Mesangial cell (primary cell): ENCODE measurements around the gene OR52B2. TPM values are rescaled to one million over a fixed set of nuclear protein-coding genes. Genes with fewer than 3 reads are reported as not detected.

Experiments used
- total RNA-seq: library from RNA; depleted of rRNA; stranded (reverse); fragments of >200 nt; gene quantifications from 2 replicates; pipeline ENCODE4 v1.2.3, GENCODE V29; 2015

Gene OR52B2
- total RNA-seq: not detected in 2 replicates

GRCh38 chr11:6170226-6170625 lies at the start of gene OR52B2:
Gene OR52B2 (minus strand): TSS chr11:6170326. CDS start chr11:6170326, 0 bp downstream.

DNA sequence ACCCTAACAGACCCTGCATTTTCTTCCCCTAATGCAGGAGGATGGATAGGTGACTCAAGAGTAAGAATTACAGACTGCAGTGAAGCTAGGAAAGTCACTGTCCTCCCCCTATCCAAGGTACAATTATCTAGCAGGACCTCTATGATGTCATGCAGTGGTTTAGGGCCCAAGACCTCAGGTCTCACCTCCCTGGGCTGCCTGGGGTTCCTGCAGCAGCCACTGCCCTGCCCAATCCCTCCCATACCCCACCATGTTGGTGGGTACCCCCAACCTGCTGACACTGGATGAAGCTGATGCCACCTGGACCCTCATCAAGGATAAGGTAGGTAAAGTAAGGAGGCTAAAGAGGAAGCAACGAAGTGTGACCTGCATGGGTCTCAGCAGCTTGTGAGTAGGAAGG lies 35.2 kb upstream of the OR52B2 start, which contains the start of gene C11orf42:
Gene C11orf42 (plus strand): TSS at position 192 of the 400 bp plus-strand sequence. CDS start 59 bp downstream, at position 251.

DNA sequence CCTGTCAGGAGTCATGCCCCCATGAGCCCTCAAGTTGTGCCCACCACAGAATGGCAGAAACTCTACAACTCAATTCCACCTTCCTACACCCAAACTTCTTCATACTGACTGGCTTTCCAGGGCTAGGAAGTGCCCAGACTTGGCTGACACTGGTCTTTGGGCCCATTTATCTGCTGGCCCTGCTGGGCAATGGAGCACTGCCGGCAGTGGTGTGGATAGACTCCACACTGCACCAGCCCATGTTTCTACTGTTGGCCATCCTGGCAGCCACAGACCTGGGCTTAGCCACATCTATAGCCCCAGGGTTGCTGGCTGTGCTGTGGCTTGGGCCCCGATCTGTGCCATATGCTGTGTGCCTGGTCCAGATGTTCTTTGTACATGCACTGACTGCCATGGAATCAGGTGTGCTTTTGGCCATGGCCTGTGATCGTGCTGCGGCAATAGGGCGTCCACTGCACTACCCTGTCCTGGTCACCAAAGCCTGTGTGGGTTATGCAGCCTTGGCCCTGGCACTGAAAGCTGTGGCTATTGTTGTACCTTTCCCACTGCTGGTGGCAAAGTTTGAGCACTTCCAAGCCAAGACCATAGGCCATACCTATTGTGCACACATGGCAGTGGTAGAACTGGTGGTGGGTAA lies 29.2 kb upstream of the OR52B2 start, which contains the start of gene OR52W1:
Gene OR52W1 (plus strand): TSS at position 51 of the 637 bp plus-strand sequence. CDS start 0 bp downstream, at position 51.

Other genes starting within 250 kb of the OR52B2 start
- gene OR56A3, start 228.1 kb downstream of the OR52B2 start, total RNA-seq: not detected in 2 replicates
- gene OR56A5, start 201.8 kb downstream of the OR52B2 start, total RNA-seq: not detected in 2 replicates
- not detected in 2 replicates for gene OR52L1, start 183.3 kb downstream of the OR52B2 start, total RNA-seq
- not detected in 2 replicates for gene OR56A4, start 163.4 kb downstream of the OR52B2 start, total RNA-seq
- not detected in 2 replicates for gene OR56A1, start 139.6 kb downstream of the OR52B2 start, total RNA-seq
- not detected in 2 replicates for gene OR56B4, start 62.6 kb downstream of the OR52B2 start, total RNA-seq
- not detected in 2 replicates for gene OR52W1, start 28.9 kb upstream of the OR52B2 start, total RNA-seq
- not detected in 2 replicates for gene C11orf42, start 35.2 kb upstream of the OR52B2 start, total RNA-seq
- 11.6 and 18.6 TPM in 2 replicates for gene FHIP1B, start 64.3 kb upstream of the OR52B2 start, total RNA-seq
- under 0.01 TPM in 1 of 2 replicates, not detected in the other for gene CNGA4, start 68.8 kb upstream of the OR52B2 start, total RNA-seq
- gene CCKBR, start 89.5 kb upstream of the OR52B2 start, total RNA-seq: 0.25 TPM in 1 of 2 replicates, not detected in the other
- gene CAVIN3, start 150.2 kb upstream of the OR52B2 start, total RNA-seq: 161 and 319 TPM in 2 replicates
- gene SMPD1, start 220.1 kb upstream of the OR52B2 start, total RNA-seq: 38.3 and 91.0 TPM in 2 replicates
- 35.7 and 57.2 TPM in 2 replicates for gene APBB1, start 248.8 kb upstream of the OR52B2 start, total RNA-seq